Measurements from ENCODE around the gene SEC22A.

The SEC22A gene

DNA sequence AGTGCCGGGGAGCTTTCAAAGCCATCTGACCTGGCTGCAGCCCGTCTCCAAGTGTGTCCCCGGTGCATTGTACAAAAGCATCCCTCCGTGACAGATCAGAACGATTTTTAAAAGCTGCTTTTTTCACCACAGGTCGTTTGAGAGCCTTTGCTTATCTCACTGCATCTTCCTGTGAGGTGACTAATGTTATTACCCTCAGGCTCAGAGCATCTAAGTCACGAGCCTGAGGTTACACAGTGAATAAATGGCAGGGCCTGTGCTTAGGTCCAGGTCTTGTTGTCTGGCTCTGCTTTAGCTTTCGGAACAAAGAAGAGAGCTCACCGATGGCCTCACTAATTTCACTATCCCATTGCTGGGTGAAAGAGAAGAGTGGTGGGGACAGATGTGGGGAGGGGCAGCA lies 83.3 kb downstream of the SEC22A start:
- H3K9me3 ChIP-seq (ENCODE audit: control insufficient read depth, low read length), result no peaks in the 10 kb centered on the region
- H3K4me3 ChIP-seq (ENCODE audit: low read length), result no peak overlapping the region
- H3K36me3 ChIP-seq (ENCODE audit: control insufficient read depth, insufficient read depth, low read length), result no peaks in the 10 kb centered on the region

GRCh38 chr3:123285479-123285878 lies 83.7 kb downstream of the SEC22A start:
- H3K36me3 ChIP-seq (ENCODE audit: control insufficient read depth, insufficient read depth, low read length), result no peaks in the 10 kb centered on the region
- H3K4me1 ChIP-seq (ENCODE audit: control insufficient read depth, insufficient read depth, low read length), result no peaks in the 10 kb centered on the region
- no peaks in the 10 kb centered on the region for H3K9me3 ChIP-seq (ENCODE audit: control insufficient read depth, low read length)
- no peak overlapping the region for H3K9ac ChIP-seq (ENCODE audit: low read length)
- H3K27me3 ChIP-seq (ENCODE audit: control insufficient read depth, insufficient read depth, low read length), result no peaks in the 10 kb centered on the region
- no peak overlapping the region for H3K4me3 ChIP-seq (ENCODE audit: low read length)

More for the DNA sequence above, 83.3 kb downstream of the SEC22A start:
- Histone ChIP-seq H3K9ac (ENCODE audit: low read length) (no peak overlapping the region), H3K27me3 (ENCODE audit: control insufficient read depth, insufficient read depth, low read length) (no peaks in the 10 kb centered on the region), H3K4me1 (ENCODE audit: control insufficient read depth, insufficient read depth, low read length) (no peaks in the 10 kb centered on the region)

DNA sequence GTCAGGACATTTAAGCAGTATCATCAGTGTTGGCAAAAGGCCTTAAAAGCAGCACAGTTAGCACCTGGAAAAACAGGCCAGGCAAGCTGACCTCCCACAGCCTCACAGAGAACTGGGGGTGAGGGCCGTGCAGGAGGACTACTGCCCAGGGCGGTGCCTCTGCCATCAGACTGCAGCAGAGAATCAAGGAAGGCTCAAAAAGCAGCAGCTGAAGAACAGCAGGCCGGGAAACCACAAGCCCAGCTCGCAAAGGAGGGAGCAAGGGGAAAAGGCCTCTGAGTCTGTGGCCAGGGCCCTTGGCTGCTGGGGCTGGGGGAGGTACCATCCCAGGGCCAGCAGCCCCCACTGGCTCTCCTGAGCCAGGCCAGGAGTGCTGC lies 84.2 kb downstream of the SEC22A start:
- Histone ChIP-seq H3K9me3 (ENCODE audit: control insufficient read depth, low read length) (no peaks in the 10 kb centered on the region), H3K36me3 (ENCODE audit: control insufficient read depth, insufficient read depth, low read length) (no peaks in the 10 kb centered on the region), H3K4me3 (ENCODE audit: low read length) (no peak overlapping the region), H3K27me3 (ENCODE audit: control insufficient read depth, insufficient read depth, low read length) (no peaks in the 10 kb centered on the region), H3K4me1 (ENCODE audit: control insufficient read depth, insufficient read depth, low read length) (no peaks in the 10 kb centered on the region), H3K9ac (ENCODE audit: low read length) (no peak overlapping the region)

GRCh38 chr3:123286308-123287023 lies 84.7 kb downstream of the SEC22A start:
- Histone ChIP-seq H3K9ac (ENCODE audit: low read length) (no peak overlapping the region), H3K4me1 (ENCODE audit: control insufficient read depth, insufficient read depth, low read length) (no peaks in the 10 kb centered on the region), H3K4me3 (ENCODE audit: low read length) (no peak overlapping the region), H3K36me3 (ENCODE audit: control insufficient read depth, insufficient read depth, low read length) (no peaks in the 10 kb centered on the region), H3K27me3 (ENCODE audit: control insufficient read depth, insufficient read depth, low read length) (no peaks in the 10 kb centered on the region), H3K9me3 (ENCODE audit: control insufficient read depth, low read length) (no peaks in the 10 kb centered on the region)

GRCh38 chr3:123287051-123287961 lies 85.6 kb downstream of the SEC22A start:
- H3K27me3 ChIP-seq (ENCODE audit: control insufficient read depth, insufficient read depth, low read length), result no peaks in the 10 kb centered on the region
- H3K9me3 ChIP-seq (ENCODE audit: control insufficient read depth, low read length), result no peaks in the 10 kb centered on the region
- no peak overlapping the region for H3K4me3 ChIP-seq (ENCODE audit: low read length)
- H3K4me1 ChIP-seq (ENCODE audit: control insufficient read depth, insufficient read depth, low read length), result no peaks in the 10 kb centered on the region
- H3K36me3 ChIP-seq (ENCODE audit: control insufficient read depth, insufficient read depth, low read length), result no peaks in the 10 kb centered on the region
- H3K9ac ChIP-seq (ENCODE audit: low read length), result no peak overlapping the region

- Histone ChIP-seq H3K9ac (ENCODE audit: low read length) (no peak overlapping the region), H3K4me1 (ENCODE audit: control insufficient read depth, insufficient read depth, low read length) (no peaks in the 10 kb centered on the region), H3K27me3 (ENCODE audit: control insufficient read depth, insufficient read depth, low read length) (no peaks in the 10 kb centered on the region), H3K4me3 (ENCODE audit: low read length) (no peak overlapping the region), H3K36me3 (ENCODE audit: control insufficient read depth, insufficient read depth, low read length) (no peaks in the 10 kb centered on the region), H3K9me3 (ENCODE audit: control insufficient read depth, low read length) (no peaks in the 10 kb centered on the region)
Observed at GRCh38 chr3:123287962-123288302, 86.2 kb downstream of the SEC22A start.

GRCh38 chr3:123289391-123290106 lies 87.8 kb downstream of the SEC22A start:
- no peaks in the 10 kb centered on the region for H3K9me3 ChIP-seq (ENCODE audit: control insufficient read depth, low read length)
- no peak overlapping the region for H3K9ac ChIP-seq (ENCODE audit: low read length)
- no peaks in the 10 kb centered on the region for H3K27me3 ChIP-seq (ENCODE audit: control insufficient read depth, insufficient read depth, low read length)
- no peaks in the 10 kb centered on the region for H3K36me3 ChIP-seq (ENCODE audit: control insufficient read depth, insufficient read depth, low read length)
- no peak overlapping the region for H3K4me3 ChIP-seq (ENCODE audit: low read length)
- H3K4me1 ChIP-seq (ENCODE audit: control insufficient read depth, insufficient read depth, low read length), result no peaks in the 10 kb centered on the region

GRCh38 chr3:123290107-123290930 lies 88.6 kb downstream of the SEC22A start:
- Histone ChIP-seq H3K36me3 (ENCODE audit: control insufficient read depth, insufficient read depth, low read length) (no peaks in the 10 kb centered on the region), H3K4me3 (ENCODE audit: low read length) (no peak overlapping the region), H3K27me3 (ENCODE audit: control insufficient read depth, insufficient read depth, low read length) (no peaks in the 10 kb centered on the region), H3K9ac (ENCODE audit: low read length) (no peak overlapping the region), H3K9me3 (ENCODE audit: control insufficient read depth, low read length) (no peaks in the 10 kb centered on the region), H3K4me1 (ENCODE audit: control insufficient read depth, insufficient read depth, low read length) (no peaks in the 10 kb centered on the region)

DNA sequence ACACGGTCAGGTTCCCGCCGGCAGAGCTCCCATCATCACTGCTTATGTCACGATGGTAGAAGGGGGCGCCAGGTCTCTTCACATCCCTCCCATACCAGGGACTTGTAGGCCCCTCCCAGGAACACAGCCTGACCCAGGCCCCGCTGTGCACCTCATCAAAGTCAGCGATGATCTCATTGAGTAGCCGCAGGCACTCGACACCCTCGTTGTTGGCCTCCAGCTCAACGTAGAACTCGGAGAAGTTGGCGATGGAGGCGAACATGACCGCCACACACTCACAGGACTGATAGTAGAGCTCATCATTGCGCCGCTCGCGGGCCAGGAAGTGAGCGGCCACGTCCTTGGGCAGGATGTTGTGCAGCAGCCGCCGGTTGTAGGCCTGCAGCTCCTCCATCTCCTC lies 89.2 kb downstream of the SEC22A start:
- Histone ChIP-seq H3K4me1 (ENCODE audit: control insufficient read depth, insufficient read depth, low read length) (no peaks in the 10 kb centered on the region), H3K4me3 (ENCODE audit: low read length) (no peak overlapping the region), H3K9ac (ENCODE audit: low read length) (no peak overlapping the region), H3K27me3 (ENCODE audit: control insufficient read depth, insufficient read depth, low read length) (no peaks in the 10 kb centered on the region), H3K36me3 (ENCODE audit: control insufficient read depth, insufficient read depth, low read length) (no peaks in the 10 kb centered on the region), H3K9me3 (ENCODE audit: control insufficient read depth, low read length) (no peaks in the 10 kb centered on the region)

- Histone ChIP-seq H3K9me3 (ENCODE audit: control insufficient read depth, low read length) (no peaks in the 10 kb centered on the region), H3K27me3 (ENCODE audit: control insufficient read depth, insufficient read depth, low read length) (no peaks in the 10 kb centered on the region), H3K36me3 (ENCODE audit: control insufficient read depth, insufficient read depth, low read length) (no peaks in the 10 kb centered on the region), H3K9ac (ENCODE audit: low read length) (no peak overlapping the region), H3K4me3 (ENCODE audit: low read length) (no peak overlapping the region), H3K4me1 (ENCODE audit: control insufficient read depth, insufficient read depth, low read length) (no peaks in the 10 kb centered on the region)
Observed at GRCh38 chr3:123291404-123291803, 89.7 kb downstream of the SEC22A start.

DNA sequence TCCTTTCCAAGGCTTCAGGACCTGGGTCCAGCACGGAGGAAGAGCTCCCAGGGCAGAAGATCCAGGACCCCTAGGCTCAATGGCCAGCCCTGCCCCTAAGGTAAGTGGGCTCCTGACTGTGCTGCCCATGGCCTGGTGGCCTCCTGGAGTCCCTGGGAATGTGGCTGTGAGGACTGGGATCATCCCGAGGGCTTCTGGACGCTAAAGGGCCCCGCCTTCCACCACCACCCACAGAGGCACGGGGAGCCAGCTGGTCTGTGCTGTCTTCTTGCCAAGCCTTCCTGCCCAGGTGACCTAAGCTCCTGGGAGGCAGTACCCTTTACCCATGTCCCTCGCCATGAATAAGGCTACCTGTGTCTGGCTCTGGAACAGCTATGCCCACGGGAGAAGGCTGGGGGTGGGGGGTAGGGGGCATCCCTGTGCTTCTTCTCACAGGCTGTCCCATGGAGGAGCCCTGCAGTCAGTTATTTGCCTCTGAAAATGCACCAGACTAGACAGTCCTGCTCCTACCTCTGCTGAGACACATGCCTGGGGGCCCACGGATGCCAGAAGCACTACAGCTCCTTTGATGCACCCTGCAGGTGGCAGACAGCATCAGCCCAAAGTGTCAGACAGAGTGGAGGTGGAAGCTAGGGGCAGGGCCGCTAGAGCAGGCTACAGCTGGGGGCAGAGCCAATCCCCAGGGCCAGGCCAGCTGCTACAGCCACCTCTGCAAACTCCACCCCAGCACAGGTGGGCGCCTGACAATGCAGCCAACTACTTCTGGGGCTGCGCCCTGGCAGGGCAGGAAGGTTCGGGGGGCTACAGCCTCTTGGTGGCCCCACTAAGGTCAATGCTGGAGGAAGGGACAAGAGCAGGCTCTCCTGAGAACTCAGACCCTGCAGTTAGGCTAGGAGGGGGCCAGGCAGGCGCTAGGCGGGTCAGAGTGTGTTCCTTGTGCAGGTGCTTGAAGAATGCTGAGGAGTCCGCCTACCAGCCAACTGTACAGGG lies 90.9 kb downstream of the SEC22A start:
- Histone ChIP-seq H3K9ac (ENCODE audit: low read length) (no peak overlapping the region), H3K4me1 (ENCODE audit: control insufficient read depth, insufficient read depth, low read length) (no peaks in the 10 kb centered on the region), H3K27me3 (ENCODE audit: control insufficient read depth, insufficient read depth, low read length) (no peaks in the 10 kb centered on the region), H3K4me3 (ENCODE audit: low read length) (no peak overlapping the region), H3K9me3 (ENCODE audit: control insufficient read depth, low read length) (no peaks in the 10 kb centered on the region), H3K36me3 (ENCODE audit: control insufficient read depth, insufficient read depth, low read length) (no peaks in the 10 kb centered on the region)

Measured in mucosa of stomach (tissue), 1 donor.